GM12878 (cell line): Measurements from ENCODE around the gene MAD2L1BP. TPM values are rescaled to one million over a fixed set of nuclear protein-coding genes. Genes with fewer than 3 reads are reported as not detected.

Experiments
- ATAC-seq: fragments of 200-7000 bp; cut with Tn5 transposase; 3 replicates; pipeline ENCODE4 v1.9.1; 2020; ENCODE audit warnings: mild to moderate bottlenecking, moderate library complexity
- BruUV-seq: library from RNA; stranded (reverse); fragments of 400-500 nt; replicated peaks from 2 replicates; lab custom pipeline; 2021; lab: Mats Ljungman, UMichigan
- CTCF ChIA-PET: fragments of 300-600 bp; sonication (Branson Sonifier 250); formaldehyde crosslinking; extraction: SDS; loops from one replicate; lab custom pipeline; 2021; ENCODE audit warnings: inconsistent platforms; lab: Yijun Ruan, JAX
- POLR2A ChIA-PET: fragments of 350-600 bp; formaldehyde crosslinking; extraction: SDS; loops from one replicate; lab custom pipeline; 2021; ENCODE audit warnings: inconsistent platforms; lab: Charles Lee
- RAD21 ChIA-PET: fragments of 300-600 bp; sonication (Branson Sonifier 250); formaldehyde crosslinking; loops from one replicate; lab custom pipeline; 2023; ENCODE audit warnings: antibody characterized with exemption; ENCODE audit not compliant: unreplicated experiment; lab: Charles Lee
- SMC1A ChIA-PET: fragments of 300-600 bp; sonication (Branson Sonifier 250); formaldehyde crosslinking; loops from one replicate; lab custom pipeline; 2023; ENCODE audit not compliant: unreplicated experiment, uncharacterized antibody; lab: Charles Lee
- DNase-seq: peaks from one replicate; pipeline ENCODE4 v3.0.0-alpha.2; 2011; ENCODE audit warnings: low read depth, low spot score
- FAIRE-seq: peaks from 3 replicates; lab custom pipeline; 2011; peaks lifted over from hg19 to GRCh38; lab: Jason Lieb, UNC
- H2AFZ ChIP-seq: 2 replicates; pipeline ENCODE4 v1.6.0; 2011; ENCODE audit warnings: low read depth, low read length, control low read depth; ENCODE audit not compliant: control insufficient read depth
- H3K27ac ChIP-seq: 2 replicates; pipeline ENCODE4 v1.5.1; 2011; ENCODE audit warnings: control low read depth; ENCODE audit not compliant: control insufficient read depth, insufficient read depth
- H3K27me3 ChIP-seq, 2 experiments: replicated peaks in 1 of 2; 2 replicates each; pipeline versions ENCODE4 v1.6.0 to v1.6.1; 2011; ENCODE audit warnings: low read length in 1 of 2; ENCODE audit not compliant: control insufficient read depth in 2 of 2, insufficient read depth in 2 of 2
- H3K36me3 ChIP-seq, 2 experiments: 2 replicates each; pipeline ENCODE4 v1.5.1; 2011; ENCODE audit warnings: low read length in 1 of 2; ENCODE audit not compliant: control insufficient read depth in 2 of 2, insufficient read depth in 2 of 2
- H3K4me1 ChIP-seq: 2 replicates; pipeline ENCODE4 v1.6.1; 2011; ENCODE audit warnings: mild to moderate bottlenecking, low read length, moderate library complexity, mixed read lengths; ENCODE audit not compliant: control insufficient read depth, insufficient read depth
- H3K4me2 ChIP-seq: 2 replicates; pipeline ENCODE4 v1.6.0; 2011; ENCODE audit warnings: control low read depth; ENCODE audit not compliant: control insufficient read depth, insufficient read depth
- H3K4me3 ChIP-seq: fragments of 200-600 bp; sonication (generic); 2 replicates; pipeline ENCODE4 v1.5.1; 2016
- H3K79me2 ChIP-seq: 2 replicates; pipeline ENCODE4 v1.6.0; 2011; ENCODE audit warnings: low read length; ENCODE audit not compliant: control insufficient read depth, insufficient read depth
- H3K9ac ChIP-seq: 2 replicates; pipeline ENCODE4 v1.8.0; 2011; ENCODE audit warnings: low read length, control low read depth, mixed read lengths; ENCODE audit not compliant: control insufficient read depth, insufficient read depth
- H3K9me3 ChIP-seq: replicated peaks from 3 replicates; pipeline ENCODE4 v1.5.1; 2011; ENCODE audit warnings: mild to moderate bottlenecking, low read length; ENCODE audit not compliant: control insufficient read depth, insufficient read depth
- H4K20me1 ChIP-seq: 2 replicates; pipeline ENCODE4 v1.6.0; 2011; ENCODE audit not compliant: control insufficient read depth, insufficient read depth
- MAX ChIP-seq: IDR thresholded peaks from 2 replicates; pipeline ENCODE4 v1.6.1; 2012; ENCODE audit warnings: low read depth, low read length, improper control_type of control experiment
- NRF1 ChIP-seq: conservative IDR thresholded peaks from 2 replicates; pipeline ENCODE4 v1.6.1; 2011; ENCODE audit warnings: mild to moderate bottlenecking, low read depth, low read length, improper control_type of control experiment
- SRF ChIP-seq, 2 experiments: IDR thresholded peaks; 2 replicates each; pipeline ENCODE4 v1.6.1; 2011; ENCODE audit warnings: low read depth in 2 of 2, low read length in 2 of 2, mild to moderate bottlenecking in 1 of 2, moderate library complexity in 1 of 2
- ZNF687 ChIP-seq: fragments of 450-650 bp; IDR thresholded peaks from 2 replicates; pipeline ENCODE4 v1.6.1; 2017; ENCODE audit warnings: mild to moderate bottlenecking, moderate library complexity
- ZSCAN29 ChIP-seq: fragments of 450-650 bp; IDR thresholded peaks from 2 replicates; pipeline ENCODE4 v1.6.1; 2017; ENCODE audit warnings: mild to moderate bottlenecking, moderate library complexity
- WGBS: methylation state at CpG from one replicate; pipeline ENCODE4 v1.1.6; 2016; ENCODE audit warnings: low lambda C conversion rate; ENCODE audit not compliant: insufficient replicate concordance, insufficient coverage; ENCODE audit errors: missing lambda C conversion rate; 5-methylcytosine and 5-hydroxymethylcytosine counted together
- in situ Hi-C: fragments of 300-500 bp; cut with MboI; formaldehyde crosslinking; loops from 9 replicates; pipeline ENCODE4 v1.14.3; 2018; ENCODE audit warnings: mixed read lengths
- intact Hi-C: fragments of 100-400 bp; cut with micrococcal nuclease; formaldehyde crosslinking; loops from one replicate; pipeline ENCODE4 v1.14.2; 2022; ENCODE audit not compliant: unreplicated experiment
- polyA plus RNA-seq, 11 experiments: library from polyadenylated mRNA; depleted of rRNA in 4 of 11; unstranded in 6 of 11; stranded (reverse) in 5 of 11; fragments of >200 nt; fragmentation: Nextera tagmentation in 4 of 11; fragmentation: Illumina TruSeq in 1 of 11; extraction: Ambion mirVana in 4 of 11; extraction: Trizol in 1 of 11; gene quantifications; 1 replicate in 1 of 11; 2 replicates in 10 of 11; pipeline versions ENCODE4 v1.2.1 to v1.2.3, GENCODE V29; 2011 to 2016; ENCODE audit warnings: inconsistent platforms in 2 of 11, missing spikeins in 2 of 11, low read depth in 1 of 11
- total RNA-seq, 4 experiments: library from RNA; depleted of rRNA in 3 of 4; stranded (reverse); fragments of >200 nt in 3 of 4; fragmentation: Illumina TruSeq in 1 of 4; extraction: Trizol in 1 of 4; gene quantifications; 2 replicates each; pipeline versions ENCODE4 v1.2.1 to v1.2.3, GENCODE V29; 2013 to 2021

MAD2L1BP gene
- total and polyA plus RNA-seq, 10 of the 15 experiments (the other 5 are each of a cell fraction or from before 2014, with no cell fraction given) = 39.2 to 155 (median 60.3) TPM

- CTCF ChIA-PET = interaction anchor here (0.7 to 3.0 kb wide), 3 partner anchors 9 to 15 kb away, joined by 3 to 18 read pairs (median 6); no protein-coding TSS in a partner anchor
- no TSS peak for BruUV-seq
- no peak overlapping the region for H2AFZ ChIP-seq
- in situ Hi-C loops (no loop called here), intact Hi-C loops (no loop called here)
- peaks cover 26 to 27% of the 10 kb centered on the region in 2 experiments for H3K36me3 ChIP-seq
- H3K79me2 ChIP-seq = peaks cover 26% of the 10 kb centered on the region
- POLR2A ChIA-PET = interaction anchor here (0.5 kb wide), 1 partner anchor 294 kb away, joined by 3 read pairs; no protein-coding TSS in a partner anchor
- no peaks in the 10 kb centered on the region for H3K27me3 ChIP-seq
- no peak overlapping the region for H3K9ac ChIP-seq
- TF ChIP-seq SRF (IDR thresholded peaks at IDR 0.05; ENCODE audit: low read depth in 2 of 2, low read length in 2 of 2) (no peak), MAX (no peak), ZNF687 (no peak), NRF1 (no peak), ZSCAN29 (no peak)
- peaks cover 4% of the 10 kb centered on the region; the same call in 1 of the 2 replicates for H3K4me1 ChIP-seq
- DNase-seq (no peak), ATAC-seq (no peak), FAIRE-seq (no peak)
- SMC1A ChIA-PET = interaction anchor here (1.8 kb wide), 1 partner anchor 10 kb away, joined by 5 read pairs; no protein-coding TSS in a partner anchor
- H3K4me3 ChIP-seq = no peak overlapping the region
- no peaks in the 10 kb centered on the region for H4K20me1 ChIP-seq
- WGBS = 91% methylated on average over 6 of the region's 6 CpGs
- H3K9me3 ChIP-seq = no peaks in the 10 kb centered on the region
- RAD21 ChIA-PET = no interaction called here
- no peak overlapping the region for H3K4me2 ChIP-seq
- H3K27ac ChIP-seq = no peak overlapping the region
Measured at GRCh38 chr6:43679057-43679456, 43.4 kb downstream of the MAD2L1BP start.
